GM19239 (cell line): ENCODE results near the gene RAD50.

Experiments used
- DNase-seq: peaks from one replicate; pipeline ENCODE4 v3.0.0; 2011; ENCODE audit warnings: low spot score; ENCODE audit not compliant: insufficient read length
- FAIRE-seq: peaks from 2 replicates; lab custom pipeline; 2011; peaks lifted over from hg19 to GRCh38; lab: Jason Lieb, UNC

Gene RAD50

GRCh38 chr5:132671000-132671399 is 114.2 kb downstream of the RAD50 start:
- FAIRE-seq (no peak), DNase-seq (no peak)

GRCh38 chr5:132673488-132673887 is 116.7 kb downstream of the RAD50 start:
- no peak for DNase-seq
- FAIRE-seq: no peak

DNA sequence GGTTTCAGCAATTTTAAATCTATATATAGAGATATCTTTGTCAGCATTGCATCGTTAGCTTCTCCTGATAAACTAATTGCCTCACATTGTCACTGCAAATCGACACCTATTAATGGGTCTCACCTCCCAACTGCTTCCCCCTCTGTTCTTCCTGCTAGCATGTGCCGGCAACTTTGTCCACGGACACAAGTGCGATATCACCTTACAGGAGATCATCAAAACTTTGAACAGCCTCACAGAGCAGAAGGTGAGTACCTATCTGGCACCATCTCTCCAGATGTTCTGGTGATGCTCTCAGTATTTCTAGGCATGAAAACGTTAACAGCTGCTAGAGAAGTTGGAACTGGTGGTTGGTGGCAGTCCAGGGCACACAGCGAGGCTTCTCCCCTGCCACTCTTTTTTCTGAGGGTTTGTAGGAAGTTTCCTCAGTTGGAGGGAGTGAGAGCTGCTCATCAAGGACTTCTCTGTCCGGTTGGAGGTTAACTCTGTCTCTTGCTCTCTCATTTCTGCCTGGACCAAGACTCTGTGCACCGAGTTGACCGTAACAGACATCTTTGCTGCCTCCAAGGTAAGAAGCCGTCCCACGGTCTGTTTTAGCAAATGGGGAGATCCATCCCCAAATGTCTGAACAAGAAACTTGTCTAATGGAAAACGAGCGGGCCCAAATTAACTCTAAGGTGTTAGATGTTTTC is 117.3 kb downstream of the RAD50 start, which contains the start of gene IL4:
Gene IL4 (plus strand): TSS at position 51 of the 692 bp plus-strand sequence. CDS start 62 bp downstream, at position 113.
- no peak for DNase-seq
- peak; percentile 66 for FAIRE-seq

GRCh38 chr5:132674671-132675506 is 118.1 kb downstream of the RAD50 start:
- FAIRE-seq: peak; percentile 87
- DNase-seq: peak; percentile 55

GRCh38 chr5:132675936-132676689 is 119.3 kb downstream of the RAD50 start:
- no peak for DNase-seq
- FAIRE-seq: peak; percentile 76

GRCh38 chr5:132677191-132677590 is 120.4 kb downstream of the RAD50 start:
- no peak for DNase-seq
- no peak for FAIRE-seq

- FAIRE-seq: no peak
- no peak for DNase-seq
These were observed 121.1 kb downstream of the RAD50 start for GRCh38 chr5:132677682-132678400.

GRCh38 chr5:132678735-132679134 is 122.0 kb downstream of the RAD50 start:
- FAIRE-seq (no peak), DNase-seq (no peak)

GRCh38 chr5:132679166-132679565 is 122.4 kb downstream of the RAD50 start:
- FAIRE-seq (no peak), DNase-seq (no peak)

DNA sequence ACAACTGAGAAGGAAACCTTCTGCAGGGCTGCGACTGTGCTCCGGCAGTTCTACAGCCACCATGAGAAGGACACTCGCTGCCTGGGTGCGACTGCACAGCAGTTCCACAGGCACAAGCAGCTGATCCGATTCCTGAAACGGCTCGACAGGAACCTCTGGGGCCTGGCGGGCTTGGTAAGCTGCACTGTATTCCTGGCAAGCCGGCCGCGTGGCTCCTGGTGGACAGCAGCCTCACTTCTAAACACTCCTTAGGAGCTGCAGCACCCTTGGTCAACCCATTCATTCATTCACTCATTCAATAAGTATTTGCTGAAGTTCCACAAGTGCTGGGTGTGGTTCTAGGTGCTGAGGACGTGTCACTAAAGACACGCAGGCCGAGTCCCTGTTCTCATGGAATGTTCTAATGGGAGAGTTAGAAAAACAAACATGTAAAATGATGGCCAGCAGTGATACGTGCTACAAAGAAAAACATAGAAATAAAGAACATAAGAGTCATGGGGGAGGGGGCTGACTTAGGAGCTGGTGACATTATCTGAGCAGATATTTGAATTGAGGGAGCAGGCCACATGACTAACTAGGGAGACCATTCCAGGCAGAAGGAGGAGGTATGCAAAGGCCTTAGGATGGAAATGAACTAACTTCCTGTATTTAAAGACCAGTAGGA is 123.1 kb downstream of the RAD50 start:
- FAIRE-seq: no peak
- DNase-seq: no peak

GRCh38 chr5:132680780-132681475 is 124.2 kb downstream of the RAD50 start:
- FAIRE-seq (no peak), DNase-seq (no peak)

- FAIRE-seq: no peak
- no peak for DNase-seq
These were observed 124.7 kb downstream of the RAD50 start for GRCh38 chr5:132681476-132681831.

DNA sequence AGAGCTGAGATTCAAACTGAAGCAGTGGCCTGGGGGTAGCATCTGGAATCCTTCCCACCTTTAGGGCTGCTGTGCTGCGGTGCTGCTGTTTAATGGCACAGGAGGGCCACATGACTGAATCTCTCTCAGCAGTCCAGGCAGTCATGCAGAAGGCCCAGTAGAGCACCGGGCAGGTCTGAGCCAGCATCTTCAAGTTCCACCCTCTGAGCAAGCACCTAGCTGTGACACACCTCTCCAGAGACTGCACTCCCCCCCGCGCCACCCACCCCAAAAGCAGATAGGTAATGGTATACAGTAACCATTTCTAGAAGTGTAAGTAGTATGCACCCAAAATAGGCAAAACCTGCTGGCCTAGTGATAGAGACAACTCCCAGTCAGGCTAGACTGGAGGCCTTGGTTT is 125.2 kb downstream of the RAD50 start:
- DNase-seq (no peak), FAIRE-seq (no peak)

- DNase-seq (no peak), FAIRE-seq (no peak)
These were observed 127.7 kb downstream of the RAD50 start for GRCh38 chr5:132684491-132684890.

- FAIRE-seq: peak; percentile 75
- DNase-seq: no peak
These were observed 128.3 kb downstream of the RAD50 start for GRCh38 chr5:132684922-132685720.

- FAIRE-seq (no peak), DNase-seq (no peak)
These were observed 129.4 kb downstream of the RAD50 start for GRCh38 chr5:132686193-132686592.

DNA sequence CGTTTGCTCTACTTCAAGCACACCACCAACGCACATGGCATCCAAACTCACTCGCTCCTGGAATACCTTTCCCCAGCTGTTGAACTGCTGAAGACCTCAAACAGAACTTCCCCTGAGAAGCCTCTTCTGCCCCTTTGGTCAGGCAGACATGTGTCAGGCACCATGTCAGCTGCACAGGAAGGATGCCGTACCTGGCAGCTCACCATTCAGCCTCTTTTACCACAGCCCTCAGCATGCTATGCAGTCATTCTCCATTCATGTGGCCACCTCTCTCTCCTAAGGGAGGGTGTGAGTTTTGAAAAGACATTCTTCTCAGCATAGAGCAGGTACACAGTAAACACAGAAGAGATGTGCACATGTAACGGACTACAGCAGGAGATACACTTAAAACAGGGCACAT is 131.2 kb downstream of the RAD50 start:
- DNase-seq (no peak), FAIRE-seq (peak; percentile 58)
